Liver (tissue), 3 donors: ENCODE results near the gene ITGA2.

ENCODE experiments used
- ATF3 ChIP-seq: IDR thresholded peaks from 2 replicates; pipeline ENCODE4 v1.6.1; 2016; ENCODE audit warnings: antibody characterized with exemption
- CTCF ChIP-seq: fragments of 150-350 bp; IDR thresholded peaks from 2 replicates; pipeline ENCODE4 v1.5.1; 2017; ENCODE audit warnings: improper control_type of control experiment, low read depth, low read length; ENCODE audit not compliant: missing input control
- EGR1 ChIP-seq, 2 donors: IDR thresholded peaks; 2 replicates each; pipeline ENCODE4 v1.6.1; 2016 to 2018; ENCODE audit warnings: antibody characterized with exemption in 2 of 2, low read depth in 2 of 2
- FOXA1 ChIP-seq: IDR thresholded peaks from 2 replicates; pipeline ENCODE4 v1.6.1; 2016; ENCODE audit warnings: antibody characterized with exemption
- FOXA2 ChIP-seq: IDR thresholded peaks from 2 replicates; pipeline ENCODE4 v1.6.1; 2016; ENCODE audit warnings: antibody characterized with exemption
- GABPA ChIP-seq, 2 donors: IDR thresholded peaks in 1 of 2; conservative IDR thresholded peaks in 1 of 2; 2 replicates each; pipeline ENCODE4 v1.6.1; 2016; ENCODE audit warnings: antibody characterized with exemption in 2 of 2, mild to moderate bottlenecking in 1 of 2, moderate library complexity in 1 of 2
- HNF4G ChIP-seq: IDR thresholded peaks from 2 replicates; pipeline ENCODE4 v1.6.1; 2016; ENCODE audit warnings: antibody characterized with exemption
- RAD21 ChIP-seq, 2 donors: IDR thresholded peaks; 2 replicates each; pipeline ENCODE4 v1.6.1; 2016; ENCODE audit warnings: antibody characterized with exemption in 2 of 2, mild to moderate bottlenecking in 2 of 2
- SP1 ChIP-seq: IDR thresholded peaks from 2 replicates; pipeline ENCODE4 v1.6.1; 2018; ENCODE audit warnings: antibody characterized with exemption, mild to moderate bottlenecking
- TAF1 ChIP-seq: conservative IDR thresholded peaks from 2 replicates; pipeline ENCODE4 v1.6.1; 2016; ENCODE audit warnings: antibody characterized with exemption, mild to moderate bottlenecking
- YY1 ChIP-seq: IDR thresholded peaks from 2 replicates; pipeline ENCODE4 v1.6.1; 2016; ENCODE audit warnings: antibody characterized with exemption, mild to moderate bottlenecking
- TF ChIP-seq, protein P1 (sequence below): IDR thresholded peaks from 2 replicates; pipeline ENCODE4 v1.6.1; 2016; ENCODE audit warnings: antibody characterized with exemption, mild to moderate bottlenecking
- donor health status: healthy.
- donor health status: healthy.

DNA sequence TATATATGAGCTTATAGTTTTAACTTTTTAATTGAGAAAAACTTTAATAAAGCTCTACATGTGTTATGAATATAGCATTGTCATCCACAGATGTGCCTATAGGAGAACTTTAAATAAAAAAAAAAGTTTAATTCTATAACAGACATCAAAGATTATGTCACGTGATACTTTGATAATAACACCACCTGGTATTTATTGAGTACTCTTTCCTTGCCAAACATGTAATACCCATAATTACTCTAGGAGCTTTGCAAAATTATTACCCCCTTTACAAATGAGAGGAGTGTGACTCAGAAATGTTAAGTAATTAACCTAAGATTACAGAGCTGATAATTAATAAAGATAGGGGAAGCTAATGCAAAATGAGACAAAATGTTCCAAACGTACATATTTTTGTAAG lies 43.0 kb downstream of the ITGA2 start:
- no peak for TF ChIP-seq FOXA1
- TF ChIP-seq CTCF, result no peak
- no peak for TF ChIP-seq RAD21 (IDR thresholded peaks at IDR 0.05)
- TF ChIP-seq YY1, result no peak
- no peak for TF ChIP-seq EGR1 (IDR thresholded peaks at IDR 0.05; ENCODE audit: low read depth in 2 of 2)
- TF ChIP-seq HNF4G, result no peak
- TF ChIP-seq SP1, result no peak
- no peak for TF ChIP-seq ATF3
- TF ChIP-seq, protein P1, sequence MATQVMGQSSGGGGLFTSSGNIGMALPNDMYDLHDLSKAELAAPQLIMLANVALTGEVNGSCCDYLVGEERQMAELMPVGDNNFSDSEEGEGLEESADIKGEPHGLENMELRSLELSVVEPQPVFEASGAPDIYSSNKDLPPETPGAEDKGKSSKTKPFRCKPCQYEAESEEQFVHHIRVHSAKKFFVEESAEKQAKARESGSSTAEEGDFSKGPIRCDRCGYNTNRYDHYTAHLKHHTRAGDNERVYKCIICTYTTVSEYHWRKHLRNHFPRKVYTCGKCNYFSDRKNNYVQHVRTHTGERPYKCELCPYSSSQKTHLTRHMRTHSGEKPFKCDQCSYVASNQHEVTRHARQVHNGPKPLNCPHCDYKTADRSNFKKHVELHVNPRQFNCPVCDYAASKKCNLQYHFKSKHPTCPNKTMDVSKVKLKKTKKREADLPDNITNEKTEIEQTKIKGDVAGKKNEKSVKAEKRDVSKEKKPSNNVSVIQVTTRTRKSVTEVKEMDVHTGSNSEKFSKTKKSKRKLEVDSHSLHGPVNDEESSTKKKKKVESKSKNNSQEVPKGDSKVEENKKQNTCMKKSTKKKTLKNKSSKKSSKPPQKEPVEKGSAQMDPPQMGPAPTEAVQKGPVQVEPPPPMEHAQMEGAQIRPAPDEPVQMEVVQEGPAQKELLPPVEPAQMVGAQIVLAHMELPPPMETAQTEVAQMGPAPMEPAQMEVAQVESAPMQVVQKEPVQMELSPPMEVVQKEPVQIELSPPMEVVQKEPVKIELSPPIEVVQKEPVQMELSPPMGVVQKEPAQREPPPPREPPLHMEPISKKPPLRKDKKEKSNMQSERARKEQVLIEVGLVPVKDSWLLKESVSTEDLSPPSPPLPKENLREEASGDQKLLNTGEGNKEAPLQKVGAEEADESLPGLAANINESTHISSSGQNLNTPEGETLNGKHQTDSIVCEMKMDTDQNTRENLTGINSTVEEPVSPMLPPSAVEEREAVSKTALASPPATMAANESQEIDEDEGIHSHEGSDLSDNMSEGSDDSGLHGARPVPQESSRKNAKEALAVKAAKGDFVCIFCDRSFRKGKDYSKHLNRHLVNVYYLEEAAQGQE, result no peak
- TF ChIP-seq TAF1, result no peak
- TF ChIP-seq FOXA2, result no peak
- TF ChIP-seq GABPA (IDR thresholded peaks at IDR 0.05 in 1 of 2, conservative IDR thresholded peaks at IDR 0.05 in 1 of 2), result no peak
